HepG2 (cell line): Measurements from ENCODE around the gene PIP5KL1. TPM values are rescaled to one million over a fixed set of nuclear protein-coding genes. Genes with fewer than 3 reads are reported as not detected.

Experiments used
- ATAC-seq: fragments of 200-7000 bp; cut with Tn5 transposase; 3 replicates; pipeline ENCODE4 v1.9.1; 2020; ENCODE audit warnings: mild to moderate bottlenecking, moderate library complexity
- BruUV-seq: library from RNA; stranded (reverse); fragments of 400-500 nt; replicated peaks from 2 replicates; lab custom pipeline; 2021; lab: Mats Ljungman, UMichigan
- CTCF ChIA-PET: fragments of 300-600 bp; formaldehyde crosslinking; extraction: SDS; loops from one replicate; lab custom pipeline; 2021; ENCODE audit warnings: low total read pairs, inconsistent platforms, low intra/inter-chr PET ratio; lab: Yijun Ruan, JAX
- POLR2A ChIA-PET: fragments of 350-600 bp; sonication (Branson Sonifier 250); formaldehyde crosslinking; loops from one replicate; lab custom pipeline; 2020; ENCODE audit warnings: antibody characterized with exemption, inconsistent platforms; lab: Yijun Ruan, JAX
- DNase-seq: peaks from one replicate; pipeline ENCODE4 v3.0.0-alpha.2; 2015; ENCODE audit warnings: low spot score
- FAIRE-seq: peaks from 3 replicates; lab custom pipeline; 2011; peaks lifted over from hg19 to GRCh38; lab: Jason Lieb, UNC
- H2AFZ ChIP-seq: one replicate; pipeline ENCODE4 v1.6.1; 2011; ENCODE audit warnings: low read length, inconsistent platforms
- H3K27ac ChIP-seq: fragments of 300-600 bp; 3 replicates; pipeline ENCODE4 v1.8.0; 2011; ENCODE audit warnings: mixed run types, mild to moderate bottlenecking, mixed read lengths, low read length, inconsistent platforms; ENCODE audit not compliant: insufficient read depth; ENCODE audit errors: extremely low read length
- H3K27me3 ChIP-seq, 2 experiments: fragments of 200-600 bp in 1 of 2; 2 replicates in 1 of 2; 3 replicates in 1 of 2; pipeline versions ENCODE4 v1.6.0 to v1.8.0; 2011; ENCODE audit warnings: low read length in 2 of 2, mild to moderate bottlenecking in 2 of 2, moderate library complexity in 2 of 2, inconsistent platforms in 1 of 2; ENCODE audit not compliant: insufficient read depth in 2 of 2, control insufficient read depth in 1 of 2
- H3K36me3 ChIP-seq, 2 experiments: fragments of 200-600 bp in 1 of 2; replicated peaks in 1 of 2; 2 replicates in 1 of 2; 3 replicates in 1 of 2; pipeline versions ENCODE4 v1.5.1 to v1.8.0; 2011; ENCODE audit warnings: low read length in 2 of 2, inconsistent platforms in 1 of 2; ENCODE audit not compliant: insufficient read depth in 2 of 2, control insufficient read depth in 1 of 2
- H3K4me1 ChIP-seq: 2 replicates; pipeline ENCODE4 v1.5.1; 2012; ENCODE audit warnings: low read length, inconsistent platforms; ENCODE audit not compliant: insufficient read depth
- H3K4me2 ChIP-seq: 2 replicates; pipeline ENCODE4 v1.6.0; 2011; ENCODE audit warnings: low read depth, low read length, inconsistent platforms
- H3K4me3 ChIP-seq, 3 experiments: fragments of 200-600 bp in 1 of 3; sonication (generic), shearing (Covaris generic) in 1 of 3; replicated peaks in 1 of 3; 2 replicates each; pipeline ENCODE4 v1.5.1; 2011 to 2016; ENCODE audit warnings: low read length in 3 of 3, inconsistent platforms in 2 of 3, low read depth in 2 of 3, mild to moderate bottlenecking in 2 of 3, control low read depth in 1 of 3, mixed read lengths in 1 of 3; ENCODE audit not compliant: insufficient read depth in 1 of 3
- H3K79me2 ChIP-seq: one replicate; pipeline ENCODE4 v1.6.1; 2011; ENCODE audit warnings: low read length, inconsistent platforms; ENCODE audit not compliant: insufficient read depth
- H3K9ac ChIP-seq: 2 replicates; pipeline ENCODE4 v1.6.0; 2011; ENCODE audit warnings: mild to moderate bottlenecking, low read depth, low read length, inconsistent platforms; ENCODE audit not compliant: insufficient read depth
- H3K9me3 ChIP-seq: 2 replicates; pipeline ENCODE4 v1.5.1; 2012; ENCODE audit warnings: mild to moderate bottlenecking, low read length
- H4K20me1 ChIP-seq: 2 replicates; pipeline ENCODE4 v1.6.0; 2011; ENCODE audit warnings: inconsistent platforms, mild to moderate bottlenecking, low read length, moderate library complexity; ENCODE audit not compliant: insufficient read depth
- GMEB1 ChIP-seq: sonication (generic); formaldehyde crosslinking; IDR thresholded peaks from 2 replicates; pipeline ENCODE4 v1.5.1; 2020; ENCODE audit warnings: missing genetic modification reagents, mild to moderate bottlenecking, borderline replicate concordance
- NBN ChIP-seq: fragments of 450-650 bp; conservative IDR thresholded peaks from 2 replicates; pipeline ENCODE4 v1.6.1; 2017
- POLR2G ChIP-seq: fragments of 200-400 bp; formaldehyde crosslinking; IDR thresholded peaks from 2 replicates; pipeline ENCODE4 v1.6.1; 2018; ENCODE audit warnings: mild to moderate bottlenecking, low read depth, low read length, moderate library complexity
- SSRP1 ChIP-seq: IDR thresholded peaks from 2 replicates; pipeline ENCODE4 v1.6.1; 2016; ENCODE audit warnings: control low read depth
- ZFYVE20 ChIP-seq: sonication (generic); formaldehyde crosslinking; IDR thresholded peaks from 2 replicates; pipeline ENCODE4 v1.8.0; 2023; ENCODE audit warnings: low read depth, mild to moderate bottlenecking, moderate library complexity, missing genetic modification reagents, borderline replicate concordance
- ZNF292 ChIP-seq: sonication (generic); formaldehyde crosslinking; IDR thresholded peaks from 2 replicates; pipeline ENCODE4 v1.8.1; 2022; ENCODE audit warnings: mild to moderate bottlenecking, low read depth, missing genetic modification reagents, borderline replicate concordance
- ZNF446 ChIP-seq: sonication (generic); formaldehyde crosslinking; IDR thresholded peaks from 2 replicates; pipeline ENCODE4 v1.5.0; 2020; ENCODE audit warnings: mild to moderate bottlenecking, missing genetic modification reagents
- WGBS: methylation state at CpG from one replicate; pipeline ENCODE4 v1.1.6; 2017; ENCODE audit warnings: low lambda C conversion rate; 5-methylcytosine and 5-hydroxymethylcytosine counted together
- in situ Hi-C: cut with HindIII; loops from 2 replicates; pipeline ENCODE4 v1.10.0; 2017; ENCODE audit warnings: low pct_unique_long_range_greater_than_20kb; ENCODE audit not compliant: extremely low pct_ligation_motif_present
- intact Hi-C: fragments of 100-400 bp; cut with micrococcal nuclease; formaldehyde crosslinking; loops from one replicate; pipeline ENCODE4 v1.10.0; 2022; ENCODE audit not compliant: unreplicated experiment
- polyA plus RNA-seq, 8 experiments: library from polyadenylated mRNA; depleted of rRNA in 3 of 8; stranded (reverse) in 7 of 8; unstranded in 1 of 8; fragments of >200 nt; fragmentation: Illumina TruSeq in 4 of 8; extraction: Trizol in 4 of 8; gene quantifications; 2 replicates each; pipeline versions ENCODE4 v1.2.1 to v1.2.3, GENCODE V29; 2011 to 2016; ENCODE audit warnings: low read depth in 4 of 8, missing spikeins in 1 of 8, mixed read lengths in 1 of 8; ENCODE audit not compliant: insufficient read depth in 1 of 8
- total RNA-seq, 5 experiments: library from RNA; depleted of rRNA; stranded (reverse); fragments of >200 nt; fragmentation: Illumina TruSeq; extraction: Trizol; gene quantifications; 2 replicates each; pipeline ENCODE4 v1.2.3, GENCODE V29; 2016; ENCODE audit warnings: low read depth in 1 of 5
- TF ChIP-seq, protein P1 (sequence below): sonication (generic); formaldehyde crosslinking; IDR thresholded peaks from 2 replicates; pipeline ENCODE4 v1.4.0; 2020; ENCODE audit warnings: missing genetic modification reagents, borderline replicate concordance

PIP5KL1 gene
- total and polyA plus RNA-seq, 2 of the 13 experiments (the other 11 are each of a cell fraction or from before 2014, with no cell fraction given): 0.20 to 0.49 TPM

DNA sequence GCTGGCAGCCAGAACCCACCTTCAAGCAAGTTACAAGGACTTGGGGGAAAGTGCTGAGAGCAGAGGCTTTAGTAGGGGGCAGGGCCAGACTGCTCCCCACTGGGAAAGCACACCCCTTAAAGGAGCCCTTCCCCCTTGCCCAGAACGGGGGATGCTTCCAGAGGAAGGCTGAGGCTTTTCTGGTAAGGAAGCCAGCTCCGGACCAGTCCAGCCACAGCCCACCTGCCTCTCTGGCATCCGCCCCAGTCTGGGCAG lies 11.3 kb upstream of the PIP5KL1 start:
- no TSS peak for BruUV-seq
- WGBS: 100% methylated on average over 1 of the region's 3 CpGs
- no peak for ATAC-seq
- Histone ChIP-seq H3K9me3 (no peaks in the 10 kb centered on the region), H3K36me3 (peaks cover 17 to 52% of the 10 kb centered on the region in 2 experiments; a peak in 4 of 5 replicates), H2AFZ (no peak overlapping the region), H3K27me3 (no peaks in the 10 kb centered on the region; a peak in 1 of 5 replicates), H3K79me2 (peaks cover 19% of the 10 kb centered on the region), H3K4me1 (peaks cover 32% of the 10 kb centered on the region), H3K27ac (peak overlapping the region; percentile 4), H3K4me2 (no peak overlapping the region), H4K20me1 (peaks cover 7% of the 10 kb centered on the region), H3K4me3 (no peak overlapping the region), H3K9ac (no peak overlapping the region)
- no peak for DNase-seq
- ChIA-PET CTCF (no interaction called here), POLR2A (interaction anchor here (0.8 to 2.2 kb wide), 4 partner anchors 10 to 126 kb away, joined by 3 to 6 read pairs (median 4); partner anchors contain the start of genes NAIF1 and SLC25A25)
- no peak for FAIRE-seq
- in situ Hi-C loops (no loop called here), intact Hi-C loops (loop anchor here (2.0 to 10.0 kb wide), 3 partner anchors 35 to 173 kb away; no protein-coding TSS in a partner anchor)
- TF ChIP-seq GMEB1: no peak
- no peak for TF ChIP-seq NBN
- TF ChIP-seq ZFYVE20: no peak
- TF ChIP-seq SSRP1 (CRISPR knock-in tag): no peak
- TF ChIP-seq, protein P1, sequence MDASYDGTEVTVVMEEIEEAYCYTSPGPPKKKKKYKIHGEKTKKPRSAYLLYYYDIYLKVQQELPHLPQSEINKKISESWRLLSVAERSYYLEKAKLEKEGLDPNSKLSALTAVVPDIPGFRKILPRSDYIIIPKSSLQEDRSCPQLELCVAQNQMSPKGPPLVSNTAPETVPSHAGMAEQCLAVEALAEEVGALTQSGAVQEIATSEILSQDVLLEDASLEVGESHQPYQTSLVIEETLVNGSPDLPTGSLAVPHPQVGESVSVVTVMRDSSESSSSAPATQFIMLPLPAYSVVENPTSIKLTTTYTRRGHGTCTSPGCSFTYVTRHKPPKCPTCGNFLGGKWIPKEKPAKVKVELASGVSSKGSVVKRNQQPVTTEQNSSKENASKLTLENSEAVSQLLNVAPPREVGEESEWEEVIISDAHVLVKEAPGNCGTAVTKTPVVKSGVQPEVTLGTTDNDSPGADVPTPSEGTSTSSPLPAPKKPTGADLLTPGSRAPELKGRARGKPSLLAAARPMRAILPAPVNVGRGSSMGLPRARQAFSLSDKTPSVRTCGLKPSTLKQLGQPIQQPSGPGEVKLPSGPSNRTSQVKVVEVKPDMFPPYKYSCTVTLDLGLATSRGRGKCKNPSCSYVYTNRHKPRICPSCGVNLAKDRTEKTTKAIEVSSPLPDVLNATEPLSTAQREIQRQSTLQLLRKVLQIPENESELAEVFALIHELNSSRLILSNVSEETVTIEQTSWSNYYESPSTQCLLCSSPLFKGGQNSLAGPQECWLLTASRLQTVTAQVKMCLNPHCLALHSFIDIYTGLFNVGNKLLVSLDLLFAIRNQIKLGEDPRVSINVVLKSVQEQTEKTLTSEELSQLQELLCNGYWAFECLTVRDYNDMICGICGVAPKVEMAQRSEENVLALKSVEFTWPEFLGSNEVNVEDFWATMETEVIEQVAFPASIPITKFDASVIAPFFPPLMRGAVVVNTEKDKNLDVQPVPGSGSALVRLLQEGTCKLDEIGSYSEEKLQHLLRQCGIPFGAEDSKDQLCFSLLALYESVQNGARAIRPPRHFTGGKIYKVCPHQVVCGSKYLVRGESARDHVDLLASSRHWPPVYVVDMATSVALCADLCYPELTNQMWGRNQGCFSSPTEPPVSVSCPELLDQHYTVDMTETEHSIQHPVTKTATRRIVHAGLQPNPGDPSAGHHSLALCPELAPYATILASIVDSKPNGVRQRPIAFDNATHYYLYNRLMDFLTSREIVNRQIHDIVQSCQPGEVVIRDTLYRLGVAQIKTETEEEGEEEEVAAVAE (CRISPR knock-in tag): no peak
- TF ChIP-seq ZNF446 (CRISPR knock-in tag): no peak
- peak; percentile 29; the same call in 1 of the 2 replicates for TF ChIP-seq POLR2G
- no peak for TF ChIP-seq ZNF292 (CRISPR knock-in tag)
